Measurements from ENCODE around the gene LRP2BP. TPM values are rescaled to one million over a fixed set of nuclear protein-coding genes. Genes with fewer than 3 reads are reported as not detected.
A peak's percentile ranks its signal among the peaks of the same experiment; 100 is the strongest.

Gene LRP2BP
- total and polyA plus RNA-seq, 2 of the 13 experiments (the other 11 are each of a cell fraction or from before 2014, with no cell fraction given): 0.22 to 0.29 TPM

DNA sequence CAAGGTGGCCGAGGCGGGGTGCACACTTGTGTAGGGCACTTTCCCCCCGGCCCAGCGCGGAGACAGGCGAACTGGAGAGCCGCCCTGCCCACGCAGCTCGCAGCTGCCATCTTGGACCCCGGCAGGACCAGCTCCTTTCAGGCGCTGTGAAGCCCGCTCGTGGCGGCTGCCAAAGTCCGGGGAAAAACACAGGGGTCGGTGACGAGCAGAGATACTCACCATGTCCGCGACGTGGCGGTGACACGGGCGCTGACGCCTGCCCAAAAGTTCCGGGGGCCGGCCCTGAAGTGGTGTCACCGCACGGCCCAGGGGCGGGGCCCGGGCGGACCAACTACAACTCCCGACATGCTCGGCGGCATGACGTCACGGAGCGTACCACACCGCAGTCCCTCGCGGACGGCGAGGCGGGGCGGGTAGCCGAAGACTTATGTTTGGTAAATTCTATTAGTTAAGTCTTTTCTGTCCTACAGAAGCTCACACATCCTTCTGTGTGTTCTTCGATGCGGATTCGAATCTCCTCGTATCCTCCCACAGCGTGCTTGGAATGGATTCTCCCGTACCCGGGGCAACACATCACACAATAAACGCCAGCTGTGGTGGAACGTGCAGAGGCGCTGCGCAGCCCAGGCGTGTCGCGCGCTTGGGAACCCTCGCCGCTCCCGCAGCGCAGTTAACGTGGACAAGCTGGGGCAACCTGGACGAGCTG is 30.1 kb upstream of the LRP2BP start, which contains the start of gene UFSP2 (continued):
- TF ChIP-seq, protein P1, sequence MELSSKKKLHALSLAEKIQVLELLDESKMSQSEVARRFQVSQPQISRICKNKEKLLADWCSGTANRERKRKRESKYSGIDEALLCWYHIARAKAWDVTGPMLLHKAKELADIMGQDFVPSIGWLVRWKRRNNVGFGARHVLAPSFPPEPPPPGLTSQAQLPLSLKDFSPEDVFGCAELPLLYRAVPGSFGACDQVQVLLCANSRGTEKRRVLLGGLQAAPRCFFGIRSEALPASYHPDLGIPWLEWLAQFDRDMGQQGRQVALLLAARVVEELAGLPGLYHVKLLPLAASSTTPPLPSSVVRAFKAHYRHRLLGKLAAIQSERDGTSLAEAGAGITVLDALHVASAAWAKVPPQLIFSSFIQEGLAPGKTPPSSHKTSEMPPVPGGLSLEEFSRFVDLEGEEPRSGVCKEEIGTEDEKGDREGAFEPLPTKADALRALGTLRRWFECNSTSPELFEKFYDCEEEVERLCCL (CRISPR knock-in tag; IDR thresholded peaks at IDR 0.05; ENCODE audit: borderline replicate concordance): peak; percentile 76; the same call in 1 of the 2 replicates
- TF ChIP-seq SIX1 (CRISPR knock-in tag; IDR thresholded peaks at IDR 0.05; ENCODE audit: borderline replicate concordance) (no peak), JUND (CRISPR knock-in tag; IDR thresholded peaks at IDR 0.05) (peak; percentile 76), POLR2A (IDR thresholded peaks at IDR 0.05; ENCODE audit: insufficient read depth in 1 of 2, low read depth in 2 of 2, low read length in 2 of 2) (peak; percentile 57 to 81), CREB3 (CRISPR knock-in tag; IDR thresholded peaks at IDR 0.05) (no peak), HNF1A (IDR thresholded peaks at IDR 0.05; ENCODE audit: low read depth) (no peak), HNF1A (CRISPR knock-in tag; IDR thresholded peaks at IDR 0.05; ENCODE audit: borderline replicate concordance) (peak; percentile 65; the same call in 1 of the 2 replicates), ZNF326 (CRISPR knock-in tag; IDR thresholded peaks at IDR 0.05; ENCODE audit: borderline replicate concordance) (no peak), NAIF1 (CRISPR knock-in tag; IDR thresholded peaks at IDR 0.05; ENCODE audit: borderline replicate concordance) (peak; percentile 87), KLF12 (CRISPR knock-in tag; IDR thresholded peaks at IDR 0.05; ENCODE audit: borderline replicate concordance) (peak; percentile 65; the same call in 1 of the 2 replicates), ZNF34 (CRISPR knock-in tag; IDR thresholded peaks at IDR 0.05; ENCODE audit: borderline replicate concordance) (peak; percentile 78), ZFY (CRISPR knock-in tag; IDR thresholded peaks at IDR 0.05) (peak; percentile 83), TOPORS (CRISPR knock-in tag; IDR thresholded peaks at IDR 0.05) (0 out of 2 replicates have a peak, but pooled peaks have one; percentile 68), TAF1 (CRISPR knock-in tag; IDR thresholded peaks at IDR 0.05) (peak; percentile 82), GZF1 (CRISPR knock-in tag; IDR thresholded peaks at IDR 0.05) (peak; percentile 60; the same call in 1 of the 2 replicates), SMYD3 (CRISPR knock-in tag; IDR thresholded peaks at IDR 0.05) (no peak), RBM39 (IDR thresholded peaks at IDR 0.05; ENCODE audit: low read depth, low read length, poor library complexity, severe bottlenecking) (peak; percentile 58), ISL2 (CRISPR knock-in tag; IDR thresholded peaks at IDR 0.05) (peak; percentile 81)
- TF ChIP-seq, protein P2, sequence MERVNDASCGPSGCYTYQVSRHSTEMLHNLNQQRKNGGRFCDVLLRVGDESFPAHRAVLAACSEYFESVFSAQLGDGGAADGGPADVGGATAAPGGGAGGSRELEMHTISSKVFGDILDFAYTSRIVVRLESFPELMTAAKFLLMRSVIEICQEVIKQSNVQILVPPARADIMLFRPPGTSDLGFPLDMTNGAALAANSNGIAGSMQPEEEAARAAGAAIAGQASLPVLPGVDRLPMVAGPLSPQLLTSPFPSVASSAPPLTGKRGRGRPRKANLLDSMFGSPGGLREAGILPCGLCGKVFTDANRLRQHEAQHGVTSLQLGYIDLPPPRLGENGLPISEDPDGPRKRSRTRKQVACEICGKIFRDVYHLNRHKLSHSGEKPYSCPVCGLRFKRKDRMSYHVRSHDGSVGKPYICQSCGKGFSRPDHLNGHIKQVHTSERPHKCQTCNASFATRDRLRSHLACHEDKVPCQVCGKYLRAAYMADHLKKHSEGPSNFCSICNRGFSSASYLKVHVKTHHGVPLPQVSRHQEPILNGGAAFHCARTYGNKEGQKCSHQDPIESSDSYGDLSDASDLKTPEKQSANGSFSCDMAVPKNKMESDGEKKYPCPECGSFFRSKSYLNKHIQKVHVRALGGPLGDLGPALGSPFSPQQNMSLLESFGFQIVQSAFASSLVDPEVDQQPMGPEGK (CRISPR knock-in tag; IDR thresholded peaks at IDR 0.05): 0 out of 2 replicates have a peak, but pooled peaks have one; percentile 11
- TF ChIP-seq, protein P3, sequence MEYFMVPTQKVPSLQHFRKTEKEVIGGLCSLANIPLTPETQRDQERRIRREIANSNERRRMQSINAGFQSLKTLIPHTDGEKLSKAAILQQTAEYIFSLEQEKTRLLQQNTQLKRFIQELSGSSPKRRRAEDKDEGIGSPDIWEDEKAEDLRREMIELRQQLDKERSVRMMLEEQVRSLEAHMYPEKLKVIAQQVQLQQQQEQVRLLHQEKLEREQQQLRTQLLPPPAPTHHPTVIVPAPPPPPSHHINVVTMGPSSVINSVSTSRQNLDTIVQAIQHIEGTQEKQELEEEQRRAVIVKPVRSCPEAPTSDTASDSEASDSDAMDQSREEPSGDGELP (IDR thresholded peaks at IDR 0.05; ENCODE audit: borderline replicate concordance, low read depth): peak; percentile 98

All from HepG2 (cell line).